Stimulated activated CD4-positive, alpha-beta T cell treated with anti-CD3 and anti-CD28 coated beads, Interleukin-4, amount 100 ng/mL, for 1 hour (primary cell): ENCODE results near the gene RPS17.

Experiments
- DNase-seq: peaks from one replicate; pipeline ENCODE4 v3.0.0-alpha.2; 2020

Gene RPS17

GRCh38 chr15:82540055-82540983 is at the start of gene RPS17:
TSS of gene RPS17 (minus strand) at chr15:82540457. CDS start at chr15:82540428, 29 bp downstream.
- DNase-seq, result peak; percentile 99

GRCh38 chr15:82587805-82588204 is 47.5 kb upstream of the RPS17 start:
- no peak for DNase-seq

- DNase-seq, result no peak
Observed at GRCh38 chr15:82585072-82585471, 44.8 kb upstream of the RPS17 start.

DNA sequence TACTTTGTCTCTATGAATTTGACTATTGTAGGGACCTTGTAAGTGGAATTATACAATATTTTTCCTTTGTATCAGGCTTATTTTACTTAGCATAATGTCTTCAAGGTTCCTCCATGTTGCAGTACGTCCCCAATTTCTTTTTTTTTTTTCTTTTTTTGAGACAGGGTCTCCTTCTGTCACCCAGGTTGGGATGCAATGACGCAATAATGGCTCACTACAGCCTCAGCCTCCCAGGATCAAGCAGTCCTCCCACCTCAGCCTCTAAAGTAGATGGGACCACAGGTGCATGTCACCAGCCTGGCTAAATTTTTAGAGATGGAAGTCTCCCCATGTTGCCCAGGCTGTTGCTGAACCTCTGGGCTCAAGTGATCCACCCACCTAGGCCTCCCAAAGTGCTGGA is 40.5 kb upstream of the RPS17 start:
- no peak for DNase-seq

DNA sequence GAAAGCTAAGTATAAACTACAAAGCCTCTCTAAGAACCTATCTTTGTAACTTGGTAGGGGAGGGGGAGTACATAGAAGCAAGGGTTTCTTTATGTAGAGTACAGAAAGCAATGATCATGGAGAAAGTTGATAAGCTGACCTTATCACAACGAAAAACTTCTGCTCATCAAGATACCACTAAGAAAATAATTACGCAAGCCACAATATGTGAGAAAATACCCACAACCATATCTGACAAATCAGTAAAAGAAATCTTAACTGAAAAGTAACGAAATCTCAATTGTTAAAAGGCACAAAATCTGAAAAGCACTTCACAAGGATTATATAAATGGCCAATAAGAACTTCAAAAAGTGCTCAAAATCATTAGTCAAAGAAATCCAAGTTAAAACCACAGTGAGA is 35.1 kb upstream of the RPS17 start:
- DNase-seq, result no peak

DNA sequence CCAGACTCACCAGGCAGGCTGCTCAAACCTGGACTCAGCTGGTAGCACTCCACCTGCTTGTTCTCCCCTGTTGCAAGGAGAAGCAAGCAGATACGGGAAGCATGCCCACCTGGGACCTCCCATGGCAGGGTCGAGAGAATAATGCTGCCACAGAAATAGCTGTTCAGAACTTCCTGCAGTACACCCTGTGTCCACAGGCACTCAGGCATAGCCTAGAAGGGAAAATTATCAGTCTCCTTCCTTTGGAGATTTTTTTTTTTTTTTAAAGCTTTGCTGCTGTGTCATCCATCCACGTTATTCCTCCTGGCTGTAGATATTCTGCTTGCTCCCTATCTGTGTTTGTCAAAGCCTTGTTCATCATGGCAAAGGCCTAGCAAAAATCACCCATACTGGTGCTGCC is 32.7 kb upstream of the RPS17 start:
- no peak for DNase-seq

DNA sequence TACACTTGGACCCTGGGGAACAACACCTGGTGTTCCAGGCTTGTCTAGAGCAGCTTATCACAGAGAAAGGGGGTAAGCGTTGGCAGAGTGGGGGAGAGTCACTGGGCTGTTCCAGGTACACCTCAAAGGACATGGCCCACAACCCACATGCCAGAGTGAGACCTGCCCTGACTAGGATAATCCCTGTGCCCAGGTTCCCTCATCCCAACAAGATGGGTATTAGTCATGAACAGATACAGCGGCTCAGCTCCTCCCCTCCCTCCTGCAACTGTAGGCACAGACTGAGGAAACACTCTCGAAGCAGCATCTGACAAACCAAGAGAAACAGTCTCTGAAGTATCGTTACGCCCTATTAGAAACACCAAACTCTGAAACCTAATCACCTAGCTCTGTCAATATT is 32.1 kb upstream of the RPS17 start:
- DNase-seq, result no peak

DNA sequence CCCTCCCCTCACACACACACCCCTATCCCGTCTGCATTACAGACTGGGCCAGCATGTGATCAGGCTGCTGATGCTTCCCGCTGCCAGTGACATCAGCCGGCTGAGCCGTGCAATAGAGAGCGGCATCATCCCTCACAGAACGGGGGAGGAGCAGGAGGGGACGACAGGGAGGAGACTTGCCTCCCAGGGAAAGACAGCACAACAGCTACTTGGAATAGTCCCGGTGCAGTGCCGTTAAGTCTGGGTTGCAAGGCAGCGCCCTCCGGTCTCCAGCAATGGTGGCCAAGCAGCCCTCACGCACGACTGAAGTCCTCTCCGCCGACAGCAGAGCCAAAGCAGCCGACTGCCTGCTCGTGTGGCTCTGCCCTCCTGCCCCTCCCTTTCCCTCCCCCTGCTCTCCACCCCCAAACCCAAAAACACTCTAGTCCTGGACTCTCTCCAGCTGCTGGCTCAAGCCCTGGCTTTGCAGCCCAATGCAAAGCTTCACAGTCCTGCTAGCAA is 31.5 kb upstream of the RPS17 start:
- peak; percentile 2 for DNase-seq

DNA sequence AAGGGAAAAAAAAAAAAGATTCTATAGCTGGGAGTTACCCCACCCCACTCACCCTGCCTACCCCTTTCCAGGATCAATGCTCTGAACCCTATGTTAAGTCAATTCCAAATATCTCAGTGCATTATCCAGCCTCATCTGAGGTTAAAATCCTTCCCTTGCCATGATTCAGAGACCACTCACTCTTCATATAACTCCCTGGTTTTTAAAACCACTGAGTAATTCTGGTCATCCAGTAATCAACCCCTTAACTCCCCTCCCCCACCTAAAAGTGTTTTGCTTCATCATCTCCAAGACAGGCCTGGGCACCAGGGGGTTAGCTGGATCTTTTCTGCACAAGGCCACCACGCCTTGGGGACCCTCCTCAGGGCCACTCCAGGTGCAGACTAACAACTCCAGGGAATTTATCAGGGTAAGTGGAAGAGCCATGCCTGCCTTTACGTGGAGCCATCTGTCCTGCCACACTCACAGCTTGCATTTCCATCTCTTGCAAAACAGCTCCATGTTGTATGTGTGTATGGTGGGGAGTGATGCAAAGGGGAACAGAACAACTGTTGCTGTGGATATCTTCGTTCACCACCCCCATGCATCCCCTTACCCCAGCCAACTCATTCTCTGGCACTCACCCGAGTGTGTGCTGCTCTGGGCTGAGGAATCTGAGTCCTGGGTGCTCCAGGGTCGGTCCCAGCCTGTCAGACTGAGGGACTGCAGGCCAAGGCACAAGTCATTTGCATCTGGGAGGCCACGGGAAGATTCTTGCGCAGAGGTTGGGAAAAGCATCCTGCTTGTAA is 30.7 kb upstream of the RPS17 start:
- DNase-seq, result no peak

- DNase-seq, result no peak
Observed at GRCh38 chr15:82569834-82570233, 29.6 kb upstream of the RPS17 start.

DNA sequence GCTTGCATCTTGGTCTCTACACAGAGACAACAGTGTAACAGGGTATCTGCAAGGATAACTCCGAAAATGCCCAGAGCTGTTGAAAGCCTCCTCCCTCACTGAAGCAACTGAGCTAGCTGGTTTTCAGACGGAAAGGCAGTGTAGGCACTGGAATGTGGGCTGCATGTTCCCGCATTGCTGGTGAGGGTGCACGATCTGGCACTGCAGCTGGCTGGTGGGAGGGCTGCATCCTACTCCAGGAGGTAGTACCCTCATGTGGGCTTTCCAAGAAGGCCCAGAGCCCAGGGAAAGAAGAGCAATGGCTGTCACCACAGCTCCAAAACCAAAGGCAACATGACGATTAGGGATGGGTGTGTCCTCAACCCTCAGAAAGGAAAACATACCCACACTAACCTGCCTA is 28.7 kb upstream of the RPS17 start:
- no peak for DNase-seq

- no peak for DNase-seq
Observed at GRCh38 chr15:82567661-82568060, 27.4 kb upstream of the RPS17 start.

- DNase-seq, result no peak
Observed at GRCh38 chr15:82566690-82567089, 26.4 kb upstream of the RPS17 start.

- DNase-seq, result no peak
Observed at GRCh38 chr15:82558502-82558901, 18.2 kb upstream of the RPS17 start.

- DNase-seq, result no peak
Observed at GRCh38 chr15:82556315-82557035, 16.2 kb upstream of the RPS17 start.

GRCh38 chr15:82554849-82555248 is 14.6 kb upstream of the RPS17 start:
- DNase-seq, result no peak

DNA sequence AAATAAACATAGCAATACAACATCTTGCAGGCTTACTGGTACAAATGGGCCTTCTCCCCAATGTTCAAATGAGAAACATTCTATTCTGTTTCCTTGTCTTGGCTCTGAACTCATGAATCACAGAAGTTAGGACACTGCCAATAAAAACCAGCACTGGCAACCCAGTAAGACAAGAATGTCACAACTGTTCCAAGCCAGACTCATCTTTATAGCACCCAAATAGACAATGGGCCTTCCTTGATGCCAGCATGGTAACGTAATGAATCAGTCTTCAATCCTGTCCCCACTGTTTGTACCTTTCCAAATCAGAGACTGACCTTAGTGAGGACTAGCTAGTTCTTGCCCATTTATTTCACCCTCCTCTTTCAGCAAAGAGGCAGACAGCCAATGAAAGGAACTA is 14.1 kb upstream of the RPS17 start:
- DNase-seq, result no peak

DNA sequence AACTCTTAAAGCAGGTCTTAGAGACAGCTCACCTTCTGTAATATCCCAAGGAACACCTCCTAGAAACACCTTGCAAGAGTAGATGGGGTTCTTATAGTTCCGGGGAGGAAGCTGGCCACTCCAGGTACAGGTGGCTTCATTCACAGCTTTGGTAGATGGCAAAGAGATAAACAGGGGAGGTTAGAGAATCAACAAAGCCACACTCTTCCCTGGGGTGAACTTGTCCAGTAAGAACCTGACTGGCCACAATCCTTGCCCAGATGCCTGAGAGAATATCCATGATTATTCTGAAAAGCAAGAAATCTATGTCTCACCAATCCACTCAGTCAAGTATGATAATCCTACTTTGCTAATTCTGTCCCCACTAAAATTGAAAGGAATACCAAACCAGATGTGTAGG is 13.6 kb upstream of the RPS17 start:
- no peak for DNase-seq

- DNase-seq, result no peak
Observed at GRCh38 chr15:82552861-82553260, 12.6 kb upstream of the RPS17 start.

DNA sequence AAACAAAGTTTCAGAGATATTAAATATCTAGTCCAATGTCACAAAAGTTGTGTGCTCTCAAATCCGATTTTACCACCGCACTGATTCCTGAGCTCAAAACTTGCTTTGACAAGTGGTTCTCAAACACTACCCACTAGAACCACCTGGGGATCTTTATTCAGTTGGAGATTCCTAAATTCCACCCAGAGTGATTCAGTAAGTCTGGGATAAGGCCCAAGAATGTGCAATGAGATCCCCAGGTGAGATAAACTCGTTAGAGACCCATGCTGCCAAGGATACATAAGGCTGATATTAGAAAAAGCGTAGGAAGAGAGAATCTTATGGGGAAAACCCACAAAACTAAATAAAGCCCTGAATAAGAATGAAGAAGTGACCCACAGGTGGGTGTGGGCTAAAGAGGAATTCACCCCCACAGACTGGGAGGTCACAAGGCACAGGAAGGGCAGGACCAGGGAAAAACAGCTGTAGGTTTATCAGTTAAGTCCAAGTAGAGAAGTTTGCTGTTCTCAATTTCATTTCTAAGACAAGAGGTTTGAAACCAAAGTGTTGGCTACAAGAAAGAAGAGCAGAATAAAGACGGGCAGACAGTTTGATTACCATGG is 11.5 kb upstream of the RPS17 start:
- DNase-seq, result no peak

DNA sequence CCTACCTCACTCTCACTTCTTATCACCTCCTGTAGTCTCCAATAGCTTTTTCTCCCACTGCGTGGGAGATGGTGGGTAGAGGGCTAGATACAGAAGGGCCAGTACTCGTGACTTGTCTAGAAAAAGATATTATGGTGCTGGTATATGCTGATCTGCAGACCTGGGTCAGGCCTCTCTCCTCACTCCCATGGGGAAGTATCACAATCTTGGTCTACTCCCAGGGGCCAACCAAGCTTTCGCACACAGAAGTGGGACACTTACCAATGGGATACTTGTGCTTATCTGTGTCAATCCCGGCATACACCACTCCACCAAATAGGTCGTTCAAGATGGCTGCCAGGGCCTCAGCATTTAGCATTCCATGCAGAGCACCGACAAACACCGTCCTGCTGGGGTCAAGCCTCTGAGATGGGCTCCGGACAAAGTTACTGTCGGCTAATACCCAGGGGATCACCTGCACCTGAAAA is 9.0 kb upstream of the RPS17 start:
- no peak for DNase-seq

- no peak for DNase-seq
Observed at GRCh38 chr15:82548700-82549099, 8.4 kb upstream of the RPS17 start.

DNA sequence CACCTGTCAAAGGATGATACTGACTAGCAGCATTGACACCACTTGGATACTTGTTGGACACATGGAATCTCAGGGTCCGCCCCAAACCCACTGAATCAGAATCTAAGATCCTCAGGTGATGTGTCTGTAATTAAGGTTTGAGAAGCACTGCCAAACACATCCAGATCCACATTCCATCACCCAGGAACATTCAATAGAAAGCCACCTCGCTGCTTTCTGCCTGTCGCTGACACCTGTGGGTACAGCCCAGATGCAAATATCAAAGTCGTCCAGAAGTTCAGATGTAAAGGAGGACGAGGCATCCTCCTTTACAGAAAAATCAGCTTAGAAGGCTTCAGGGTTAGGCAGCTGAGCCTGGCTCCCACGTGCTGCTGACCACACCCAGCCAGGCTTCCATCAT is 5.2 kb upstream of the RPS17 start:
- DNase-seq, result no peak
